H9 (cell line): ENCODE data around the gene OLFM4. TPM values are rescaled to one million over a fixed set of nuclear protein-coding genes. Genes with fewer than 3 reads are reported as not detected.

Source experiments
- DNase-seq: peaks from one replicate; pipeline ENCODE4 v3.0.0-alpha.2; 2017
- H2AFZ ChIP-seq: one replicate; pipeline ENCODE4 v1.6.1; 2013; ENCODE audit warnings: mild to moderate bottlenecking, low read length, control low read depth, moderate library complexity
- H2AK5ac ChIP-seq: 2 replicates; pipeline ENCODE4 v1.6.1; 2013; ENCODE audit warnings: low read length, control low read depth, mixed read lengths; ENCODE audit not compliant: insufficient read length
- H2BK120ac ChIP-seq: one replicate; pipeline ENCODE4 v1.6.1; 2013; ENCODE audit warnings: low read depth, mild to moderate bottlenecking, low read length, control low read depth, inconsistent platforms; ENCODE audit not compliant: poor library complexity, severe bottlenecking
- H2BK12ac ChIP-seq: 2 replicates; pipeline ENCODE4 v1.6.1; 2013; ENCODE audit warnings: low read length, control low read depth, mixed read lengths, low read depth; ENCODE audit not compliant: insufficient read length
- H2BK15ac ChIP-seq: 2 replicates; pipeline ENCODE4 v1.6.1; 2013; ENCODE audit warnings: low read depth, low read length, control low read depth
- H2BK20ac ChIP-seq: one replicate; pipeline ENCODE4 v1.6.1; 2013; ENCODE audit warnings: low read depth, mild to moderate bottlenecking, low read length, control low read depth, inconsistent platforms; ENCODE audit not compliant: poor library complexity, severe bottlenecking
- H2BK5ac ChIP-seq: 2 replicates; pipeline ENCODE4 v1.6.1; 2013; ENCODE audit warnings: low read length, control low read depth, mixed read lengths; ENCODE audit not compliant: insufficient read length
- H3K14ac ChIP-seq: 2 replicates; pipeline ENCODE4 v1.6.1; 2013; ENCODE audit warnings: low read length, control low read depth; ENCODE audit not compliant: insufficient read depth
- H3K18ac ChIP-seq: 2 replicates; pipeline ENCODE4 v1.6.1; 2013; ENCODE audit warnings: low read depth, mild to moderate bottlenecking, mixed read lengths, low read length, control low read depth; ENCODE audit not compliant: insufficient read length
- H3K23ac ChIP-seq: 2 replicates; pipeline ENCODE4 v1.6.1; 2013; ENCODE audit warnings: low read length, control low read depth, mixed read lengths, low read depth; ENCODE audit not compliant: insufficient read length
- H3K23me2 ChIP-seq: 2 replicates; pipeline ENCODE4 v1.6.1; 2013; ENCODE audit warnings: low read depth, mild to moderate bottlenecking, mixed read lengths, low read length, control low read depth; ENCODE audit not compliant: insufficient read length, poor library complexity, severe bottlenecking
- H3K27ac ChIP-seq: 2 replicates; pipeline ENCODE4 v1.5.1; 2013; ENCODE audit warnings: low read length, control low read depth, mixed read lengths, low read depth; ENCODE audit not compliant: insufficient read length
- H3K27me3 ChIP-seq: 2 replicates; pipeline ENCODE4 v1.6.1; 2013; ENCODE audit warnings: low read length, control low read depth, inconsistent platforms; ENCODE audit not compliant: insufficient read depth
- H3K4ac ChIP-seq: 2 replicates; pipeline ENCODE4 v1.6.1; 2013; ENCODE audit warnings: low read depth, mild to moderate bottlenecking, control low read depth, inconsistent platforms, low read length, moderate library complexity
- H3K4me1 ChIP-seq: 2 replicates; pipeline ENCODE4 v1.6.1; 2013; ENCODE audit warnings: low read length, control low read depth, inconsistent platforms; ENCODE audit not compliant: insufficient read depth
- H3K4me2 ChIP-seq: 2 replicates; pipeline ENCODE4 v1.6.1; 2013; ENCODE audit warnings: low read length, control low read depth, mixed read lengths; ENCODE audit not compliant: insufficient read length, insufficient read depth
- H3K56ac ChIP-seq: 2 replicates; pipeline ENCODE4 v1.6.1; 2013; ENCODE audit warnings: low read depth, mild to moderate bottlenecking, mixed read lengths, low read length, control low read depth; ENCODE audit not compliant: insufficient read length
- H3K79me1 ChIP-seq: 2 replicates; pipeline ENCODE4 v1.6.1; 2013; ENCODE audit warnings: low read depth, mild to moderate bottlenecking, moderate library complexity, low read length, control low read depth, inconsistent platforms; ENCODE audit not compliant: insufficient read depth, poor library complexity, severe bottlenecking
- H3K79me2 ChIP-seq: 2 replicates; pipeline ENCODE4 v1.6.1; 2013; ENCODE audit warnings: low read length, control low read depth, inconsistent platforms; ENCODE audit not compliant: insufficient read depth
- H3K9ac ChIP-seq: 2 replicates; pipeline ENCODE4 v1.6.1; 2013; ENCODE audit warnings: low read length, control low read depth, mixed read lengths; ENCODE audit not compliant: insufficient read length; ENCODE audit errors: extremely low read depth
- H3K9me3 ChIP-seq: one replicate; pipeline ENCODE4 v1.6.1; 2013; ENCODE audit warnings: low read depth, low read length, inconsistent platforms; ENCODE audit not compliant: control insufficient read depth
- H3T11ph ChIP-seq: one replicate; pipeline ENCODE4 v1.6.1; 2013; ENCODE audit warnings: mild to moderate bottlenecking, low read length, control low read depth, inconsistent platforms
- H4K20me1 ChIP-seq: one replicate; pipeline ENCODE4 v1.6.1; 2013; ENCODE audit not compliant: control insufficient read depth, insufficient read length, insufficient read depth
- H4K5ac ChIP-seq: 2 replicates; pipeline ENCODE4 v1.6.1; 2013; ENCODE audit warnings: low read depth, mild to moderate bottlenecking, mixed read lengths, low read length, control low read depth; ENCODE audit not compliant: insufficient read length
- H4K8ac ChIP-seq: replicated peaks from 2 replicates; pipeline ENCODE4 v1.6.1; 2013; ENCODE audit warnings: low read length, control low read depth, mixed read lengths, low read depth; ENCODE audit not compliant: insufficient read length
- H4K91ac ChIP-seq: 2 replicates; pipeline ENCODE4 v1.6.1; 2013; ENCODE audit warnings: low read depth, mild to moderate bottlenecking, moderate library complexity, mixed read lengths, low read length, control low read depth; ENCODE audit not compliant: insufficient read length
- H3K27ac Mint-ChIP-seq, 3 experiments: 2 replicates in 2 of 3; 3 replicates in 1 of 3; pipeline ENCODE4 v1.8.0; 2020 to 2021; ENCODE audit warnings: mixed read lengths in 3 of 3, mild to moderate bottlenecking in 1 of 3, moderate library complexity in 1 of 3
- H3K27me3 Mint-ChIP-seq: 2 replicates; pipeline ENCODE4 v1.8.0; 2021; ENCODE audit warnings: low read depth, mild to moderate bottlenecking, moderate library complexity, mixed read lengths
- H3K36me3 Mint-ChIP-seq, 3 experiments: 2 replicates in 2 of 3; 3 replicates in 1 of 3; pipeline ENCODE4 v1.8.0; 2020 to 2021; ENCODE audit warnings: low read depth in 3 of 3, mixed read lengths in 3 of 3; ENCODE audit not compliant: insufficient read depth in 1 of 3
- H3K4me1 Mint-ChIP-seq, 2 experiments: 2 replicates each; pipeline ENCODE4 v1.8.0; 2020; ENCODE audit warnings: mixed read lengths in 2 of 2
- H3K4me3 Mint-ChIP-seq, 2 experiments: 2 replicates in 1 of 2; 3 replicates in 1 of 2; pipeline ENCODE4 v1.8.0; 2020 to 2021; ENCODE audit warnings: mild to moderate bottlenecking in 2 of 2, mixed read lengths in 2 of 2, moderate library complexity in 1 of 2
- H3K9me3 Mint-ChIP-seq, 2 experiments: 2 replicates in 1 of 2; 3 replicates in 1 of 2; pipeline ENCODE4 v1.8.0; 2020; ENCODE audit warnings: mild to moderate bottlenecking in 2 of 2, mixed read lengths in 2 of 2, moderate library complexity in 1 of 2
- CTCF ChIP-seq: fragments of 200-600 bp; sonication (generic); conservative IDR thresholded peaks from 3 replicates; pipeline ENCODE4 v1.8.0; 2021; ENCODE audit warnings: antibody characterized with exemption, mild to moderate bottlenecking
- WGBS: extraction: QIAGEN DNeasy Blood & Tissue Kit; methylation state at CpG from one replicate; pipeline ENCODE4 v1.1.7; 2013; ENCODE audit warnings: missing lambda C conversion rate, low lambda C conversion rate, mixed read lengths; ENCODE audit not compliant: insufficient read length; ENCODE audit errors: extremely low coverage; 5-methylcytosine and 5-hydroxymethylcytosine counted together
- total RNA-seq: library from RNA; stranded (reverse); gene quantifications from 2 replicates; pipeline ENCODE4 v1.2.1, GENCODE V29; 2021

The OLFM4 gene
- total RNA-seq, 1 experiment from 2014 or later, result not detected

- WGBS, result 100% methylated on average over 1 of the region's 5 CpGs
- H3K4me3 Mint-ChIP-seq, result no peak overlapping the region
- Histone ChIP-seq H2BK120ac (no peak overlapping the region), H2BK12ac (no peak overlapping the region), H3K14ac (no peak overlapping the region), H4K8ac (no peak overlapping the region), H3K27me3 (no peaks in the 10 kb centered on the region), H2AFZ (no peak overlapping the region), H3K4me2 (no peak overlapping the region), H3K79me2 (no peaks in the 10 kb centered on the region), H3K56ac (no peak overlapping the region), H2BK5ac (no peak overlapping the region), H3K4ac (no peak overlapping the region), H4K91ac (no peak overlapping the region), H3K9ac (no peak overlapping the region), H2BK20ac (no peak overlapping the region), H3K9me3 (no peaks in the 10 kb centered on the region), H2AK5ac (no peak overlapping the region), H3K4me1 (no peaks in the 10 kb centered on the region; the same call in 1 of the 2 replicates), H3K27ac (no peak overlapping the region), H3K23me2 (no peaks in the 10 kb centered on the region), H3K18ac (no peak overlapping the region), H4K20me1 (no peaks in the 10 kb centered on the region), H4K5ac (no peak overlapping the region), H3K79me1 (no peaks in the 10 kb centered on the region), H2BK15ac (no peak overlapping the region), H3T11ph (no peak overlapping the region), H3K23ac (no peak overlapping the region)
- H3K27me3 Mint-ChIP-seq, result no peaks in the 10 kb centered on the region; the same call in 1 of the 2 replicates
- no peak for DNase-seq
- no peak for TF ChIP-seq CTCF
- H3K27ac Mint-ChIP-seq, result no peak overlapping the region
- H3K4me1 Mint-ChIP-seq, result peaks cover 18 to 19% of the 10 kb centered on the region in 2 experiments
- H3K9me3 Mint-ChIP-seq, result peaks cover 3 to 5% of the 10 kb centered on the region in 2 experiments; a peak in 3 of 5 replicates
- H3K36me3 Mint-ChIP-seq, result no peaks in the 10 kb centered on the region
Measured at GRCh38 chr13:52997951-52998876, 30.4 kb upstream of the OLFM4 start.
